ENCODE results near the gene NDUFAF5. TPM values are rescaled to one million over a fixed set of nuclear protein-coding genes. Genes with fewer than 3 reads are reported as not detected.

The NDUFAF5 gene
- total RNA-seq, 4 donors from 2014 or later: 4.0 to 18.4 (median 14.8) TPM

- no peaks in the 10 kb centered on the region for H3K27me3 ChIP-seq
- no peak overlapping the region for H3K27ac ChIP-seq
- H3K4me1 ChIP-seq: no peaks in the 10 kb centered on the region
- H3K9me3 ChIP-seq: no peaks in the 10 kb centered on the region
- intact Hi-C loops (cut with DNase I; ENCODE audit: low total_unique reads) (no loop called here), in situ Hi-C loops (cut with MboI; ENCODE audit: low pct_ligation_motif_present in 1 of 4, low pct_unique_long_range_greater_than_20kb in 1 of 4, low sequenced_read_pairs in 3 of 4) (loop anchor here in 1 of 4 donors (25.0 kb wide), 1 partner anchor 231 kb away; no protein-coding TSS in a partner anchor)
- H3K4me3 ChIP-seq: no peak overlapping the region
- no peak for DNase-seq
- H3K36me3 ChIP-seq: no peaks in the 10 kb centered on the region
- TF ChIP-seq EP300 (IDR thresholded peaks at IDR 0.05; ENCODE audit: low read depth) (no peak), POLR2AphosphoS5 (IDR thresholded peaks at IDR 0.05) (no peak), CTCF (IDR thresholded peaks at IDR 0.05) (no peak), POLR2A (IDR thresholded peaks at IDR 0.05) (no peak)
- WGBS, 2 donors (ENCODE audit: low coverage in 1 of 2): 78 to 100% methylated on average over 2 to 3 of the region's 3 CpGs
These were observed 46.6 kb downstream of the NDUFAF5 start for GRCh38 chr20:13831476-13831875.

- intact Hi-C loops (cut with DNase I; ENCODE audit: low total_unique reads) (no loop called here), in situ Hi-C loops (cut with MboI; ENCODE audit: low pct_ligation_motif_present in 1 of 4, low pct_unique_long_range_greater_than_20kb in 1 of 4, low sequenced_read_pairs in 3 of 4) (loop anchor here in 1 of 4 donors (25.0 kb wide), 1 partner anchor 224 kb away; no protein-coding TSS in a partner anchor)
- H3K36me3 ChIP-seq: no peaks in the 10 kb centered on the region
- 77 to 80% methylated on average over 1 to 7 of the region's 7 CpGs for WGBS, 2 donors (ENCODE audit: low coverage in 1 of 2)
- no peak overlapping the region for H3K4me3 ChIP-seq
- no peaks in the 10 kb centered on the region for H3K9me3 ChIP-seq
- H3K27me3 ChIP-seq: no peaks in the 10 kb centered on the region
- TF ChIP-seq POLR2AphosphoS5 (IDR thresholded peaks at IDR 0.05): peak in 2 of 3 donors; percentile 28 to 69
- no peak for TF ChIP-seq CTCF (IDR thresholded peaks at IDR 0.05)
- H3K4me1 ChIP-seq: no peaks in the 10 kb centered on the region
- peak overlapping the region in 3 of 4 donors; percentile 47 to 63 (median 61) for H3K27ac ChIP-seq
- no peak for DNase-seq
These were observed 53.8 kb downstream of the NDUFAF5 start for GRCh38 chr20:13838664-13839063.

GRCh38 chr20:13839421-13840092, 54.7 kb downstream of the NDUFAF5 start:
- no peaks in the 10 kb centered on the region for H3K36me3 ChIP-seq
- H3K4me3 ChIP-seq: no peak overlapping the region
- peak overlapping the region in 3 of 4 donors; percentile 47 to 61 (median 55) for H3K27ac ChIP-seq
- H3K9me3 ChIP-seq: no peaks in the 10 kb centered on the region
- no peak for DNase-seq
- TF ChIP-seq EP300 (IDR thresholded peaks at IDR 0.05; ENCODE audit: low read depth) (no peak), CTCF (IDR thresholded peaks at IDR 0.05) (no peak), POLR2AphosphoS5 (IDR thresholded peaks at IDR 0.05) (no peak), POLR2A (IDR thresholded peaks at IDR 0.05) (no peak)
- no peaks in the 10 kb centered on the region for H3K27me3 ChIP-seq
- 14 to 47% methylated on average over 1 to 4 of the region's 4 CpGs for WGBS, 2 donors (ENCODE audit: low coverage in 1 of 2)
- intact Hi-C loops (cut with DNase I; ENCODE audit: low total_unique reads) (no loop called here), in situ Hi-C loops (cut with MboI; ENCODE audit: low pct_ligation_motif_present in 1 of 4, low pct_unique_long_range_greater_than_20kb in 1 of 4, low sequenced_read_pairs in 3 of 4) (loop anchor here in 1 of 4 donors (25.0 kb wide), 1 partner anchor 223 kb away; no protein-coding TSS in a partner anchor)
- H3K4me1 ChIP-seq: no peaks in the 10 kb centered on the region

GRCh38 chr20:13840093-13840465, 55.3 kb downstream of the NDUFAF5 start:
- DNase-seq: no peak
- no peak overlapping the region for H3K4me3 ChIP-seq
- TF ChIP-seq CTCF (IDR thresholded peaks at IDR 0.05): no peak
- intact Hi-C loops (cut with DNase I; ENCODE audit: low total_unique reads): no loop called here
- H3K27ac ChIP-seq: no peak overlapping the region
- no peaks in the 10 kb centered on the region for H3K27me3 ChIP-seq
- WGBS, 2 donors (ENCODE audit: low coverage in 1 of 2): 71 to 73% methylated on average over 1 to 4 of the region's 4 CpGs
- H3K36me3 ChIP-seq: no peaks in the 10 kb centered on the region
- no peaks in the 10 kb centered on the region for H3K9me3 ChIP-seq
- in situ Hi-C loops (cut with MboI; ENCODE audit: low pct_ligation_motif_present in 1 of 4, low pct_unique_long_range_greater_than_20kb in 1 of 4, low sequenced_read_pairs in 3 of 4): loop anchor here in 1 of 4 donors (25.0 kb wide), 1 partner anchor 222 kb away; no protein-coding TSS in a partner anchor
- H3K4me1 ChIP-seq: no peaks in the 10 kb centered on the region

All from transverse colon (tissue), 4 donors.